Measurements from ENCODE around the gene TNFRSF1B.

TNFRSF1B gene

DNA sequence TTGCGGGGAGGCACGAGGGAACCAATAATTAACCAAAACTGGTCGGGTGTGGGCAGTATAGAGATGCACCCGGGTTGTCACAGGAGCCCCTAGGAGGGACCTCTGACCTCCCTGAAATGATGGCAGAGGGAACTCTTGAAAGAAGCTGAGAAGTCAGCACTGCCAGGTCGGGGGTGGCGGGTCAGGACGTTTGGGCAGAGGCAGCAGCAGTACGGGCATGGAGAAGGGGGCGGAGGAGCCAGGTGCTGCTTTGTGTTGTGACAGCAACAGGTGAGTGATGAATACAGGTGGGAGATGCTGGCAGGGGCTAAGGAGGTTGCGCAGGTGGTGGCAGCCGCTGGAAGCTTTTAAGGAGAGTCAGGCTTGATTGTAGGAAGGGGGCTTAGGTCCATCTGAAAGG lies 11.7 kb downstream of the TNFRSF1B start:
- TF ChIP-seq ZNF785 (tag by site-specific recombination; IDR thresholded peaks at IDR 0.05) (no peak), ZFHX2 (tag by site-specific recombination; conservative IDR thresholded peaks at IDR 0.05) (0 out of 2 replicates have a peak, but pooled peaks have one; percentile 3), SCRT2 (tag by site-specific recombination; IDR thresholded peaks at IDR 0.05) (peak; percentile 98), ZNF660 (tag by site-specific recombination; IDR thresholded peaks at IDR 0.05) (no peak), SCRT1 (tag by site-specific recombination; IDR thresholded peaks at IDR 0.05; ENCODE audit: borderline replicate concordance) (peak; percentile 99), ZNF529 (tag by site-specific recombination; IDR thresholded peaks at IDR 0.05; ENCODE audit: insufficient replicate concordance) (no peak)
- POLR2A ChIA-PET, result no interaction called here
- Histone ChIP-seq H3K9me3 (ENCODE audit: control insufficient read depth, insufficient read depth, low read depth, low read length) (no peaks in the 10 kb centered on the region), H3K4me3 (ENCODE audit: low read depth, low read length) (no peak overlapping the region), H3K36me3 (ENCODE audit: control insufficient read depth in 2 of 2, insufficient read depth in 1 of 2, low read length in 2 of 2) (no peaks in the 10 kb centered on the region), H3K4me1 (ENCODE audit: control insufficient read depth, insufficient read depth, low read length) (no peaks in the 10 kb centered on the region), H3K27ac (ENCODE audit: extremely low read depth, low read depth, low read length) (no peak overlapping the region)
- CTCF ChIA-PET, result interaction anchor here (0.7 to 2.4 kb wide), 4 partner anchors 10 to 310 kb away, joined by 3 to 8 read pairs (median 4); no protein-coding TSS in a partner anchor

DNA sequence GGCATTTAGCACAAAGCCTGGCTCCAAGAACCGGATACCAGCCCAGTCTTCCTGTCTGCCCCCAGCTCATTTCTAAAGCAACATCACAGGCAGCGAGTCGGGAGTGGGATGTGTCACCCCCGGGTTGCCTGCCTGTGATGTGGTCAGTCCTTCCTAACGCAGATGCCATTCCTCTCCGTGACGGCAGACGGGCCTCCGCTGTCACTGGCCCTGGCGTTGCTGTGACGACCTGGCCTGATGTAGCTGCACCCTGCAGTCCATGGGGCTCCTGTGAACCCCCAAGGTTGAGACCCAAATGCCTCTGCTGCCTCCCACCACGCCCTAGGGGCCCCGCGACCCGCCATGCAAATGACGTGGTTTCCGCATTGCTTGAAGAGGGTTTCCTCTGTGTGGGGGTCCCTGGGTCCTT lies 12.3 kb downstream of the TNFRSF1B start:
- Histone ChIP-seq H3K9me3 (ENCODE audit: control insufficient read depth, insufficient read depth, low read depth, low read length) (no peaks in the 10 kb centered on the region), H3K36me3 (ENCODE audit: control insufficient read depth in 2 of 2, insufficient read depth in 1 of 2, low read length in 2 of 2) (no peaks in the 10 kb centered on the region), H3K27ac (ENCODE audit: extremely low read depth, low read depth, low read length) (no peak overlapping the region), H3K4me3 (ENCODE audit: low read depth, low read length) (no peak overlapping the region), H3K4me1 (ENCODE audit: control insufficient read depth, insufficient read depth, low read length) (no peaks in the 10 kb centered on the region)
- POLR2A ChIA-PET, result no interaction called here
- CTCF ChIA-PET, result interaction anchor here (0.9 to 2.4 kb wide), 2 partner anchors 17 to 54 kb away, joined by 3 to 8 read pairs; no protein-coding TSS in a partner anchor
- TF ChIP-seq EGR2 (tag by site-specific recombination; IDR thresholded peaks at IDR 0.05; ENCODE audit: low read depth), result peak; percentile 16; the same call in 1 of the 2 replicates
- no peak for TF ChIP-seq ZNF623 (tag by site-specific recombination; IDR thresholded peaks at IDR 0.05)

DNA sequence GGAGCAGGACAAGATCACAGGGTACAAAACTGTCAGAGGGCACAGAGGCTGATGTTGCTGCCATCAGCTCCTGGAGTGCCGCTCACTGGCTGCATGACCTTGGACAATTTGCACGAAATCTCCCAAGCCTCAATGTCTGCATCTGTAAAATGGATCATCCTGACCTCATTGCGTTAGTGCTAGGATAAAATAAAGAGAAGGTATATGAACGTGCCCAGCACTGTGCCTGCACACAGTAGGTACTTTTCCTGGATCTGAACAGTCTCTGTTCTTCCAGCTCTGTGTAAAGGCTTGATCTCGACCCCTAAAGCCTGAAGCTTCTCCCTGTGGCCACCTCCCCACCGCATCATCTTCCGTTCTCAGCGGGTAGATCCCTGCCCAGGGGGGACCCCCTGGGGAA lies 12.9 kb downstream of the TNFRSF1B start:
- TF ChIP-seq ZNF140 (tag by site-specific recombination; IDR thresholded peaks at IDR 0.05) (no peak), ZNF121 (tag by site-specific recombination; IDR thresholded peaks at IDR 0.05) (no peak), KLF1 (tag by site-specific recombination; IDR thresholded peaks at IDR 0.05) (no peak), TCF7L2 (IDR thresholded peaks at IDR 0.05; ENCODE audit: borderline replicate concordance, low read depth, low read length) (no peak), KLF10 (tag by site-specific recombination; IDR thresholded peaks at IDR 0.05) (no peak), ZNF112 (tag by site-specific recombination; IDR thresholded peaks at IDR 0.05) (no peak), ZNF571 (tag by site-specific recombination; IDR thresholded peaks at IDR 0.05) (no peak), ZNF670 (tag by site-specific recombination; IDR thresholded peaks at IDR 0.05; ENCODE audit: low read depth) (no peak), ZNF416 (tag by site-specific recombination; IDR thresholded peaks at IDR 0.05) (no peak)
- TF ChIP-seq, protein P1, sequence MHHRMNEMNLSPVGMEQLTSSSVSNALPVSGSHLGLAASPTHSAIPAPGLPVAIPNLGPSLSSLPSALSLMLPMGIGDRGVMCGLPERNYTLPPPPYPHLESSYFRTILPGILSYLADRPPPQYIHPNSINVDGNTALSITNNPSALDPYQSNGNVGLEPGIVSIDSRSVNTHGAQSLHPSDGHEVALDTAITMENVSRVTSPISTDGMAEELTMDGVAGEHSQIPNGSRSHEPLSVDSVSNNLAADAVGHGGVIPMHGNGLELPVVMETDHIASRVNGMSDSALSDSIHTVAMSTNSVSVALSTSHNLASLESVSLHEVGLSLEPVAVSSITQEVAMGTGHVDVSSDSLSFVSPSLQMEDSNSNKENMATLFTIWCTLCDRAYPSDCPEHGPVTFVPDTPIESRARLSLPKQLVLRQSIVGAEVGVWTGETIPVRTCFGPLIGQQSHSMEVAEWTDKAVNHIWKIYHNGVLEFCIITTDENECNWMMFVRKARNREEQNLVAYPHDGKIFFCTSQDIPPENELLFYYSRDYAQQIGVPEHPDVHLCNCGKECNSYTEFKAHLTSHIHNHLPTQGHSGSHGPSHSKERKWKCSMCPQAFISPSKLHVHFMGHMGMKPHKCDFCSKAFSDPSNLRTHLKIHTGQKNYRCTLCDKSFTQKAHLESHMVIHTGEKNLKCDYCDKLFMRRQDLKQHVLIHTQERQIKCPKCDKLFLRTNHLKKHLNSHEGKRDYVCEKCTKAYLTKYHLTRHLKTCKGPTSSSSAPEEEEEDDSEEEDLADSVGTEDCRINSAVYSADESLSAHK (tag by site-specific recombination; IDR thresholded peaks at IDR 0.05), result no peak
- TF ChIP-seq, protein P2, sequence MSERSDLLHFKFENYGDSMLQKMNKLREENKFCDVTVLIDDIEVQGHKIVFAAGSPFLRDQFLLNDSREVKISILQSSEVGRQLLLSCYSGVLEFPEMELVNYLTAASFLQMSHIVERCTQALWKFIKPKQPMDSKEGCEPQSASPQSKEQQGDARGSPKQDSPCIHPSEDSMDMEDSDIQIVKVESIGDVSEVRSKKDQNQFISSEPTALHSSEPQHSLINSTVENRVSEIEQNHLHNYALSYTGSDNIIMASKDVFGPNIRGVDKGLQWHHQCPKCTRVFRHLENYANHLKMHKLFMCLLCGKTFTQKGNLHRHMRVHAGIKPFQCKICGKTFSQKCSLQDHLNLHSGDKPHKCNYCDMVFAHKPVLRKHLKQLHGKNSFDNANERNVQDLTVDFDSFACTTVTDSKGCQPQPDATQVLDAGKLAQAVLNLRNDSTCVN (tag by site-specific recombination; optimal IDR thresholded peaks at IDR 0.05), result no peak

More for the DNA sequence above, 12.9 kb downstream of the TNFRSF1B start:
- no peaks in the 10 kb centered on the region for H3K36me3 ChIP-seq (ENCODE audit: control insufficient read depth in 2 of 2, insufficient read depth in 1 of 2, low read length in 2 of 2)
- no peaks in the 10 kb centered on the region for H3K9me3 ChIP-seq (ENCODE audit: control insufficient read depth, insufficient read depth, low read depth, low read length)
- ChIA-PET CTCF (interaction anchor here (0.9 kb wide), 1 partner anchor 17 kb away, joined by 3 read pairs; no protein-coding TSS in a partner anchor), POLR2A (no interaction called here)
- no peak overlapping the region for H3K4me3 ChIP-seq (ENCODE audit: low read depth, low read length)
- H3K4me1 ChIP-seq (ENCODE audit: control insufficient read depth, insufficient read depth, low read length), result no peaks in the 10 kb centered on the region
- no peak overlapping the region for H3K27ac ChIP-seq (ENCODE audit: extremely low read depth, low read depth, low read length)

All from HEK293 (cell line).